ENCODE results near the gene VANGL1.

VANGL1 gene

GRCh38 chr1:115644109-115644508 is 2.3 kb downstream of the VANGL1 start:
- DNase-seq, result no peak

- no peak for DNase-seq
Measured at GRCh38 chr1:115647047-115647446, 5.3 kb downstream of the VANGL1 start.

- no peak for DNase-seq
Measured at GRCh38 chr1:115647507-115647906, 5.7 kb downstream of the VANGL1 start.

GRCh38 chr1:115647919-115648650 is 6.3 kb downstream of the VANGL1 start:
- no peak for DNase-seq

DNA sequence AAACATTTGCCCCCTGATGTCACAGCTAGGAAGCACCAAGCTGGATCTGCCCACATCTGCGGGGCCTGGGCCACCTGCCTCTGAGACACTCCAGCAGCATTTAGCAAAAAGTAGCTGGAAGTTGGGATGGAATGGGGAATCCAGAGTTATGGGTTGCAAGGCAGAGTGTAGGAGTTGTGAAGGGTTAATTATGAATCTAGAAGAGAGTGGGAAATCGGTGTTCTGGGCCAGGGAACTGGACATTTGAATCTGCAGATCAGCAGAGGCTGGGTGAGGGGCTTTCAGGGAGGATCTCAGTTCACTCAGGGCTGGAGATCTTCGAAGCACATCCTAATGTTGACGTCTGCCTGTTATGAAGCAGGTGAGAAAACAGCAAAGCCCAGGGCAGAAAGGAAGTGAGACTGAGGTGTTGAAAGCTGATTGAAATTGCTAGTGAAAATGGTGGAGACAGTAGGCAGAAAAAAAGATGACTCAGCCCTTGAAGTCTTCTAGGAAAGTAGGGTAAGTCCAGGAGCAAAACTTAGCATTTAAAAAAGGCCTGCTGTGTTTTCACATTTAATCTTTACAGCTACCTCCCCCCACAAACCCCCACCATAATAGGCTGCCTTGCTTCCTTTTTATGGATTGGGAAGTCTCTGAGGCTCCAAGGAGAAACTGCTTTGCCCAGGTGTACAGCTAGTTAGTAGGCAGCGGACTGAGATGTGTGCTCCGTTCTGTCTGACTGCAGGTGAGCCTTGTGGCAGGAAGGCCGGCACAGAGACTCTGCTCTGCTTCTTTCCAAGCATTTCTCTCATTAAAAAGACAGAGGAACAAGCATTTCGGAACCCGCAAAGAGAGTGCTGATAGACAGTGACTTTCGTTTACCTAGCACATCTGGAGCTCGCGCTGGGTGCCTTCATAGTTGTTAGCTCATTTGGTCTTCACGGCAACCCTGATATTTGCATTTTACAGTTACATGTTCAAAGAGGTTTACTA is 7.2 kb downstream of the VANGL1 start:
- DNase-seq, result no peak

- no peak for DNase-seq
Measured at GRCh38 chr1:115649964-115650363, 8.2 kb downstream of the VANGL1 start.

GRCh38 chr1:115650961-115651360 is 9.2 kb downstream of the VANGL1 start:
- DNase-seq, result no peak

DNA sequence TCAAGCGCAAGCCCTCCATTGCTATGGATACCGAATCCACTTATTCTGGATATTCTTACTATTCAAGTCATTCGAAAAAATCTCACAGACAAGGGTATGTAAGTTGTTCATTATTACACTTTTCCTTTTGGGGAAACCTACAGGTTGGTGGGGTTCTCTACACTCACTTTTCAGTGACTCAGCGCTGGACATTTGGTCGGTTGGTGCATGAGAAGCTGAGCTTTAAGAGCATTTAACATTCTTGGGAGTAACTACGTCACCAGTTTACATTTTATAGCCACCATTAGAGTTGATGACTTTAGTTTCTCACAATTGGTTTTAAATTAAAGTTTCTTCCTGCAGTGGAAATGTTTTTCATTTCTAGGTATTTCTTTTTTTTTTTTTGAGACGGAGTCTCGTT is 9.6 kb downstream of the VANGL1 start:
- no peak for DNase-seq

DNA sequence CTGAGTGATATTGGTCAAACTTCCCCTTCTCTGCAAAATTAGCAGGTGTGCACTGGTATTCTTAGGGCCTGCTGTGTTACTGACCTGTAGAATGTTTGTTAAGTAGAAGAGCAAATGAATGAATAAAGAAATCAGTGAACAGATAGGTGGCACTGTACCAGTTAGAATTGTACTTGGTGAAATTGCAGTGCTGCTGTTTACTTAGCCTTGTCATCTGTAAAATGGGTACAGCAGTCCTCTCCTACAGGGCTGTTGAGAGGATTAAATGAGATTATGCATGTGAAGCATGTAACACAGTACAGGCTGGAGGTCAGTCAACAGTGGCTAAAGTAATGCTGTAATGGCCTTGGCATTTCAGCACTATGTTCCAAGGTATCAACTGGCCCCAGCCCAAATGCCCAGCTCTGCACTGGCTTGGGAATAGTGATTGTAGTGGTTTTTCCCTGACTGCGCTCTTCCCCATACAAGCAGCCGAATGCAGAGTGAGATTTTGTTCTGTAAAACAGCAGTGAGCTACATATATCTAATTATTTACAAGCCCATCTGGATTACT is 10.5 kb downstream of the VANGL1 start:
- DNase-seq, result no peak

GRCh38 chr1:115654125-115654524 is 12.4 kb downstream of the VANGL1 start:
- no peak for DNase-seq

GRCh38 chr1:115654663-115655305 is 13.0 kb downstream of the VANGL1 start:
- DNase-seq, result no peak

GRCh38 chr1:115655306-115655663 is 13.5 kb downstream of the VANGL1 start:
- no peak for DNase-seq

DNA sequence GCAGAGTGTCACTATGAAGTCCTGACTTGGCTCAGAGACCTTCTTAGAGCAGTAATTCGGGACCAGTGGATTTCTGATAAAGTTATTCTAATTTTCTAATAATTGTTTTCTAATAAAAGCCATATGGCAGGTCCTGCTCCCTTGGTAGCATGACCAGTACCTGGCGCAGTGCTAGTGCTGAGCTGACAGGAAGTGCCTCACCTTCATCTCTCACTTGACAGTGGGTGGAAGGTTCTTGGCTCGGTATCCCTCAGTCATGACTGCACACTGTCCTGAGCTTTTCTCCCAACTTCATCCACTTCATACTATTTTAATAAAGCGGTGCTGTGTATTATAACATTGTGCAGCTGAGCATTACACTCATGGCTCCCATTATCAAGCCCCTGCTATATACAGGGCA is 14.1 kb downstream of the VANGL1 start:
- DNase-seq, result no peak

GRCh38 chr1:115656461-115657077 is 14.8 kb downstream of the VANGL1 start:
- no peak for DNase-seq

DNA sequence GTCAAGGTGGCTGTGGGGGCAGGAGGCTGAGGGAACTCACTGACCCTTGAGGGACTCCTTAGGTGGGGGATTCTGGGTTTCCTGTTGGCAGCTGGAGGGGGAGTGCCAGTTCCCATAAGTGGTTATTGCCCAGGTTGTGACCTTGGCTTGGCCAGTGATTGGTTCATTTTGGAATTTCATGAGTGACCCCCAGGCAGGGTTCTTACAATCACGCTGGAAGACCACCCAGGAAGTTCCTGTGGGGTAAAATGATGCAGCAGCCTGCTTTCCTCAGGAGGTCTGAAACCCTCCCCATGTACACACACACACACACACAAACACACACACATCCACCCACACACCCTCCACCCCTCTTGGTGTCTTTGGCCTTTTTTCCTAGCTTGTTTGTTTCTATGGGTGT is 16.9 kb downstream of the VANGL1 start:
- DNase-seq, result no peak

DNA sequence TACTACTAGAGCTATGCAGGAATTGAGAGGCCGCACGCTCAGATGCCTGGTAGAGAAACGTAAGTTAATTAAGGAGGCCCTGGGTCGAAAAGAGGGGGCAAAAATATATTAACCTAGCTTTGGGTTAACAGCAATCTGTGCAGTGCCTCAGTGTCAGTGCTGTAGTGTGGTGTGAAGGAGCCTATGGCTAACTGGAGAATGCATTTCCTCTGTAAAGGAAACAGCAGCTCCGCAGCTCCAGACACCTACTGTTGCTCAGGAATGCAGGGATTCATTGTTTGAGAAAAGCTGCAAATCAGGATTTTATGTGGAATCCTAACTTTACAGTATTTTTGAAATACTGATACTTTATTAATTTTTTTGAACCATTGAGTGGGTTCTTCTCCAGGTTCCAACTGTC is 18.4 kb downstream of the VANGL1 start:
- DNase-seq, result no peak

GRCh38 chr1:115661157-115661556 is 19.4 kb downstream of the VANGL1 start:
- no peak for DNase-seq

DNA sequence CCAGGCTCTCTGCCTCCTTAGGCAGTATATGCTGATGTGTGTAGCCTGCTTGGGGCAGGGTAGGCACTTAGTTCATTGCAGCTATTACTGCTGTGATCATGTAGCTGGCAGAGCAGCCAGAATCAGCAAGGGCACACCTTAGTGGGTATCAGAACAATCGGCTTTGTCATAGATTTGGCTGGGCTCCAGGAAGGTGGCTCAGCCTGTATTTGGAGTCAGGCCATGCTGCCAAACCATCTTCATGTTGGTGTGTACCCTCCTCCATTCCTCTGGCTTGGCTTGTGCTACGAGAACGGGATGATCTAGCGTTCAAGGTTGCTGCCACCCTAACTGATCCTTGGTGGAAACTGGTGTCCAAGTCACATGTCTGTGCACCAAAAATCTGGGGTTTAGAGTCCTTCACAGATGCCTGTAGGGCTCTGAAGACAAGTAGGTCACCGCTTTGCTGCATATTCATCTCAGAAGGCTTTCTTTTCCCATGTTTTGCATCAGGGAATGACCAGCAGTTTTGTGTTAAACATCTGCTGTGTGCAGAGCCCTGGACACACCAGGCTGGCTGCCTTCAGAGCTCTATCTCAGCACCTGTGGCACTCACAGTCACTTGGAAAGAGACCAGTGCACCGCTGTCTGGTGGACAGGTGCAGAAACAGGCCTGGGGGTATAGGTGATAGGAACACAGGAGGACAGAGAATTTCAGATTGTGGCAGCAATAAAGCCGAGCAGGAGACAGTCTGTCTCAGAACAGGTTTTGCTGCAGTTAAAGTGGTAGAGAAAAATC is 23.7 kb downstream of the VANGL1 start:
- peak; percentile 72 for DNase-seq

DNA sequence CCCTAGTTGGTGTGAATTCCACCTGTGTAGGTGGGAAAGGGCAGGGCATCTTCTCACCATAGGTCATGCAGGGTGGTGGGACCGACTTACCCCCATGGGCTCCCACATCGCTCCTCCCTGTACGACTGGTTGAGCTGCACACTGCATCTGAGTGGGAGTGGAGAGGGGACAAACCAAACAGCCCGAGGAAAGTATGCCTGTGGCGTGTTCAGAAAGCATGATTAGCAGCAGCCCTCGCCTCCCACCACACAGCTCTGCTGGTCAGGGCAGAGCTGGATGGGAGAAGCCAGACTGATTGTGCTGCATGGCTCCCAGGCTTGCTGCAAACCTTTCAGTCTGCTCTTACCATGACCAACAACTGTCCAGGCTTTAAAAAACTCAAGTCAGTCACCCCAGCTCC is 24.4 kb downstream of the VANGL1 start:
- no peak for DNase-seq

DNA sequence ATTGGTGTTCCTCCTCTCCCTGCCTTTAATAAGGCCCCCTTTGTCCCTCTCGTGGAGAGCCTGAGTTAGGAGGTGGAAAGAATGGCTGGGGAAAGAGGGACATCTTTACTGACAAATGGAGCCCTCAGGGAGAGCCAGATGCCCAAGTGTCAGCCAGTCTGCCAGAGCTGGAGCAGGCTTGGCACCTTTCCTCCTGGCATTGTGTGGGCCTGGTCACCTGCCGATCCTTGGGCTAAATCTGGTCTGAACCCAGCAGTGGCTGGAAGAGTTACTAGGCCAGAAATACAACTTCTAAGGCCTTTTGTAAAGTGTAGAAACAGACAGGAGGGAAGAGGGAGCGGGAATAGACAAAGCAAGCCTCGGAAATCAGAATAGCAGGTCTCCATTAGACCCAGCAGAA is 24.9 kb downstream of the VANGL1 start:
- no peak for DNase-seq

DNA sequence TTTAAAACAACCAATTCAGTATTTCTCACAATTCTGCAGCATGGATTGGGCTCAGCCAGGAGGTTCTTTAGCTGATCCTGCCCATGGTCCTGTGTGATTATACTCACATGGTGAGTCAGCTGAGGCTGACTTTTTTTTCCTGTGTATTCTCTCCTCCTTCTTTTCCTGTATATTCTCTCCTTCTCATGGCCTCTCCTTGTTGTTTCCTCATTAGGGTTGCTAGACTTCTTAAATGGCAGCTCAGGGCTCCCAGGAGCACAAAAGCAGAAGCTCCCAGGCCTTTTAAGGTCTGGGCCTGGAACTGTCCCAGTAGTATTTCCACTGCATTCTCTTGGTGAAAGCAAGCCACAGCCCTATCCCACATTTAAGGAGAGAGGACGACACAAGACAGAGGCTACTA is 26.8 kb downstream of the VANGL1 start:
- DNase-seq, result no peak
